ENCODE results near the gene PEMT.

DNA sequence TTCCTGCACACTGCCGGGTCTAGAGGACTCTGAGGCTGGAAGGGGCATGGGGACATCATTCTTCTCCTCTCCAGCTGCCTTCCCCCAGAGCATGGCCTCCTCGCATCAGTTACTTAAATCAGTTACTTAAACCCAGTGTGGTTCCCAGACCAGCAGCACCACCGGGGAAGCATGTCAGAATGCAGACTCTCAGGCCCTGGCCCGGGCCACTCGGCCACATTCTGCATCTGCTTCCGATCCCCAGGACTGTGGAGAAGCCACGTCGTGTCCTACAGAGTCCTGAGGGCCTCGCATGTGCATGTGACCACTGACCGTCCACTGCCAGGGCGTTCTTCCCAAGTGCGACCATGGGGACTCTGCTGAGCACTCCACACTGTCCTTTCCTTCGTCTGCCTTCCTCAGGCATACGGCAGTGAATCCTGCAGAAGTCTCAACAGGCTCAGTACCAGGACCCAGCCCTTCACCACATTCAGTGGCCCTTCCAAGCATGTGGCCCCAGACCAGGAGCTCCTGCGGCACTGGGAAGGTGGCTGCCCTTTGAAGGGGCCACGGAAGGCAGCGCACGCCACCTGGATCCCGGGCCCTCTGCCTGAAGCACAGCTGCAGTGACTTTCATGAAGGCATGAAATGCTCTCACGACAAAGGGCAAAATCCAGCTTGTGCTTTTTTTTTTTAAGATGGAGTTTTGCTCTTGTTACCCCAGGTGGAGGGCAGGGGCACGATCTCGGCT lies 48.4 kb downstream of the PEMT start:
- TF ChIP-seq ZNF140 (tag by site-specific recombination; IDR thresholded peaks at IDR 0.05) (no peak), ZNF830 (tag by site-specific recombination; IDR thresholded peaks at IDR 0.05; ENCODE audit: low read depth) (no peak), ZNF416 (tag by site-specific recombination; IDR thresholded peaks at IDR 0.05) (no peak), TCF7L2 (IDR thresholded peaks at IDR 0.05; ENCODE audit: borderline replicate concordance, low read depth, low read length) (no peak), SCRT1 (tag by site-specific recombination; IDR thresholded peaks at IDR 0.05; ENCODE audit: borderline replicate concordance) (no peak), ZNF23 (tag by site-specific recombination; IDR thresholded peaks at IDR 0.05; ENCODE audit: borderline replicate concordance) (no peak)
- TF ChIP-seq, protein P1, sequence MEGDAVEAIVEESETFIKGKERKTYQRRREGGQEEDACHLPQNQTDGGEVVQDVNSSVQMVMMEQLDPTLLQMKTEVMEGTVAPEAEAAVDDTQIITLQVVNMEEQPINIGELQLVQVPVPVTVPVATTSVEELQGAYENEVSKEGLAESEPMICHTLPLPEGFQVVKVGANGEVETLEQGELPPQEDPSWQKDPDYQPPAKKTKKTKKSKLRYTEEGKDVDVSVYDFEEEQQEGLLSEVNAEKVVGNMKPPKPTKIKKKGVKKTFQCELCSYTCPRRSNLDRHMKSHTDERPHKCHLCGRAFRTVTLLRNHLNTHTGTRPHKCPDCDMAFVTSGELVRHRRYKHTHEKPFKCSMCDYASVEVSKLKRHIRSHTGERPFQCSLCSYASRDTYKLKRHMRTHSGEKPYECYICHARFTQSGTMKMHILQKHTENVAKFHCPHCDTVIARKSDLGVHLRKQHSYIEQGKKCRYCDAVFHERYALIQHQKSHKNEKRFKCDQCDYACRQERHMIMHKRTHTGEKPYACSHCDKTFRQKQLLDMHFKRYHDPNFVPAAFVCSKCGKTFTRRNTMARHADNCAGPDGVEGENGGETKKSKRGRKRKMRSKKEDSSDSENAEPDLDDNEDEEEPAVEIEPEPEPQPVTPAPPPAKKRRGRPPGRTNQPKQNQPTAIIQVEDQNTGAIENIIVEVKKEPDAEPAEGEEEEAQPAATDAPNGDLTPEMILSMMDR (tag by site-specific recombination; IDR thresholded peaks at IDR 0.05): no peak

All from HEK293 (cell line).